ENCODE measurements around the gene RASGEF1B. TPM values are rescaled to one million over a fixed set of nuclear protein-coding genes. Genes with fewer than 3 reads are reported as not detected.

The RASGEF1B gene
- total and polyA plus RNA-seq, 9 of the 15 experiments (the other 6 are each of a cell fraction or from before 2014, with no cell fraction given): 0.04 to 0.57 (median 0.22) TPM

- WGBS (ENCODE audit: insufficient coverage, low coverage, missing lambda C conversion rate): 61% methylated on average over 6 of the region's 6 CpGs
- POLR2A ChIA-PET: no interaction called here
Observed at GRCh38 chr4:81449015-81449414, 22.7 kb downstream of the RASGEF1B start.

More at GRCh38 chr4:81449015-81449414, 22.7 kb downstream of the RASGEF1B start:
- no peak overlapping the region for H3K4me3 ChIP-seq
- H3K9ac ChIP-seq (ENCODE audit: insufficient read depth in 1 of 2, low read depth in 2 of 2, low read length in 2 of 2): no peak overlapping the region
- H3K79me2 ChIP-seq (ENCODE audit: control insufficient read depth, insufficient read depth, low read length): no peaks in the 10 kb centered on the region
- TF ChIP-seq NCOA4 (IDR thresholded peaks at IDR 0.05; ENCODE audit: partially characterized antibody): no peak
- no peak for TF ChIP-seq ZNF79 (CRISPR knock-in tag; IDR thresholded peaks at IDR 0.05; ENCODE audit: low read depth)
- no peak for TF ChIP-seq HBP1 (CRISPR knock-in tag; IDR thresholded peaks at IDR 0.05)
- TF ChIP-seq ZNF511 (CRISPR knock-in tag; IDR thresholded peaks at IDR 0.05): no peak
- TF ChIP-seq, protein P1, sequence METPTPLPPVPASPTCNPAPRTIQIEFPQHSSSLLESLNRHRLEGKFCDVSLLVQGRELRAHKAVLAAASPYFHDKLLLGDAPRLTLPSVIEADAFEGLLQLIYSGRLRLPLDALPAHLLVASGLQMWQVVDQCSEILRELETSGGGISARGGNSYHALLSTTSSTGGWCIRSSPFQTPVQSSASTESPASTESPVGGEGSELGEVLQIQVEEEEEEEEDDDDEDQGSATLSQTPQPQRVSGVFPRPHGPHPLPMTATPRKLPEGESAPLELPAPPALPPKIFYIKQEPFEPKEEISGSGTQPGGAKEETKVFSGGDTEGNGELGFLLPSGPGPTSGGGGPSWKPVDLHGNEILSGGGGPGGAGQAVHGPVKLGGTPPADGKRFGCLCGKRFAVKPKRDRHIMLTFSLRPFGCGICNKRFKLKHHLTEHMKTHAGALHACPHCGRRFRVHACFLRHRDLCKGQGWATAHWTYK (CRISPR knock-in tag; IDR thresholded peaks at IDR 0.05): no peak
- no peak for TF ChIP-seq TRIM24 (IDR thresholded peaks at IDR 0.05)
- TF ChIP-seq FOXA1 (IDR thresholded peaks at IDR 0.05; ENCODE audit: borderline replicate concordance): no peak
- no peak for TF ChIP-seq C11orf30 (IDR thresholded peaks at IDR 0.05; ENCODE audit: low read depth)
- no peak for TF ChIP-seq KLF13 (tag; IDR thresholded peaks at IDR 0.05; ENCODE audit: borderline replicate concordance, low read depth)
- TF ChIP-seq GTF2A2 (tag; IDR thresholded peaks at IDR 0.05): no peak
- no peak for TF ChIP-seq SPI1 (IDR thresholded peaks at IDR 0.05; ENCODE audit: borderline replicate concordance, low read depth, low read length)
- no peak for TF ChIP-seq KLF16 (IDR thresholded peaks at IDR 0.05)
- TF ChIP-seq ZNF696 (CRISPR knock-in tag; conservative IDR thresholded peaks at IDR 0.05): no peak
- no peak for TF ChIP-seq SMAD4 (CRISPR knock-in tag; conservative IDR thresholded peaks at IDR 0.05)
- TF ChIP-seq GABPB2 (CRISPR knock-in tag; conservative IDR thresholded peaks at IDR 0.05): no peak
- TF ChIP-seq ETV5 (CRISPR knock-in tag; IDR thresholded peaks at IDR 0.05; ENCODE audit: low read depth): no peak
- no peak for TF ChIP-seq TBL1XR1 (IDR thresholded peaks at IDR 0.05; ENCODE audit: low read length in 2 of 2)
- no peak for TF ChIP-seq ZFP30 (CRISPR knock-in tag; IDR thresholded peaks at IDR 0.05; ENCODE audit: borderline replicate concordance)
- BruUV-seq (replicated peaks): no TSS peak
- peak; percentile 29 for FAIRE-seq
- intact Hi-C loops (cut with micrococcal nuclease): no loop called here
- DNase-seq (ENCODE audit: extremely low read depth in 1 of 4, low spot score in 3 of 4): no peak
- ATAC-seq: no peak
- no peaks in the 10 kb centered on the region for H3K9me1 ChIP-seq (ENCODE audit: control insufficient read depth, insufficient read depth, low read length)
- peaks cover 0 to 6% of the 10 kb centered on the region in 2 experiments; a peak in 3 of 5 replicates for H3K4me1 ChIP-seq (replicated peaks in 1 of 2; ENCODE audit: control insufficient read depth in 2 of 2, insufficient read depth in 2 of 2, low read length in 2 of 2)
- H4K20me1 ChIP-seq (replicated peaks; ENCODE audit: control insufficient read depth, insufficient read depth, low read length): no peaks in the 10 kb centered on the region
- CTCF ChIA-PET (ENCODE audit: low intra/inter-chr PET ratio): no interaction called here
- no peaks in the 10 kb centered on the region for H3K36me3 ChIP-seq (ENCODE audit: control insufficient read depth, insufficient read depth, low read length)
- H3K9me3 ChIP-seq (replicated peaks; ENCODE audit: control insufficient read depth, insufficient read depth, low read depth, low read length): no peaks in the 10 kb centered on the region
- no peak overlapping the region for H2AFZ ChIP-seq (ENCODE audit: low read depth, low read length)
- no peaks in the 10 kb centered on the region for H3K27me3 ChIP-seq (ENCODE audit: control insufficient read depth in 2 of 2, insufficient read depth in 2 of 2, low read length in 2 of 2)
- H3K4me2 ChIP-seq (ENCODE audit: insufficient read depth, low read length): no peak overlapping the region
- H3K27ac ChIP-seq (ENCODE audit: extremely low read depth, low read depth, low read length): no peak overlapping the region
- in situ Hi-C loops (cut with MboI): no loop called here

Measured in K562 (cell line).